ENCODE data around the gene CCDC88C.

The CCDC88C gene

DNA sequence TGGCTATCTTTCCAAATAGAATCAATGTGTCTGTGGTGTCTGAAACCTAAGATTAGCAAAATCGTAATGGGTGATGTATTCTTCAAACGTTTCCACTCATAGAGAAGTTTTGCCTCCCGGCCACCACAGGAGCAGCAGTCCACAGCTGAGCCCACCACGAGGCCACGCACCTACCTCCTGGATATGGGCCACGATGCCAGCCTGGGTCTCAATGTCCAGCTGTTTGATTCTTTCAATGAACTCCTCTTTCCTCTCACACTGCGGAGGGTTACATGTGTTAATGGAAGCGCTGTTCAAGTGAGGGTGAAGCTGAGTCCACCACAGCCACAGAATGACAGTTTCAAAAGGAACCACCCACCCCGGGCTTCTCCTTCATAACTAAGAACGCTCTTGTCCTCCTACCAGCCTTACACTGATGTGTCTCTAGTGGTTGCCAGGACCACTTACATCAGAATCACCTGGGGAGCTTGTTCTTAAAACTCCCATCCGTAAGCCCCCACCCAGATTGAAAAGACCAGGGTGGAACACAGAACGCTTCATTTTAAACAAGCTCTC is 75.3 kb downstream of the CCDC88C start:
- no peak for DNase-seq

DNA sequence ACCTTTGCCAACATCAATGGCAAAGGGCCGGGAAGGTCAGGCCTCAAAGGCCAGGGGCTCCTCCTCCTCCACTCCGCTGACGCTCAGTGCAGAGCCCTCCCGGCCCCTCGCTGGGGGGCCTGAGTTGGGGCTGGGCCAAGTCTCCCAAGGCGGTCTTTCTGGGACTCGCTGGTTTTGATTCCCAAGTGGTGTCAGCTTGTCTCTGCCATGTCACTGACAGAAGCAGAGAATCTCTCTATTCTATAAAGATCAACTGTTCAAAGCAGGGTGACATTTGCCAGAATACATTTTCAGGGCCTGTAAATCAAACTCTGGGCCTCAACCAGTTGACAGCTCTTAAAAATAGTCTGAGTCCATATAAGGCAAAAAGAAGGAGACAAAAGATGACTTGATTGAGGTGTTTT is 75.9 kb downstream of the CCDC88C start:
- no peak for DNase-seq

DNA sequence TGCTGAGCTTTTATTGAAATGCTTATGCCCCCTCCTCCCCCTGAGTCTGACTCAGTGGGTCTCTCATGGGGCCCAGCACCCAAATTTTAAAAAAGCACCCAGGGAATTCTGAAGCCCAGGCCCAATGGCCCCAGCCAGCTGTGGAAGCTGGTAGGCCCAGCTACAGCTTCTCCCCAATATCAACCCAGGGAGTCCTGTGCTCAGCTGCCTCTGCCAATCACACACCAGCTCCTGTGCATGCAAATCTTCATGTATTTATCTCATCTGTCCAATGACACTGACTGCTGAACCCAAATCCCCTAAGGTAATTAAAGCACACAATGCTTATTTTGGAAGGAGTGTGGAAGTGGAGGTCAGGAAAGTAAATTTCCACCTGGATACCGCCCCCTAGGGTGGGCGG is 76.3 kb downstream of the CCDC88C start:
- DNase-seq = no peak

DNA sequence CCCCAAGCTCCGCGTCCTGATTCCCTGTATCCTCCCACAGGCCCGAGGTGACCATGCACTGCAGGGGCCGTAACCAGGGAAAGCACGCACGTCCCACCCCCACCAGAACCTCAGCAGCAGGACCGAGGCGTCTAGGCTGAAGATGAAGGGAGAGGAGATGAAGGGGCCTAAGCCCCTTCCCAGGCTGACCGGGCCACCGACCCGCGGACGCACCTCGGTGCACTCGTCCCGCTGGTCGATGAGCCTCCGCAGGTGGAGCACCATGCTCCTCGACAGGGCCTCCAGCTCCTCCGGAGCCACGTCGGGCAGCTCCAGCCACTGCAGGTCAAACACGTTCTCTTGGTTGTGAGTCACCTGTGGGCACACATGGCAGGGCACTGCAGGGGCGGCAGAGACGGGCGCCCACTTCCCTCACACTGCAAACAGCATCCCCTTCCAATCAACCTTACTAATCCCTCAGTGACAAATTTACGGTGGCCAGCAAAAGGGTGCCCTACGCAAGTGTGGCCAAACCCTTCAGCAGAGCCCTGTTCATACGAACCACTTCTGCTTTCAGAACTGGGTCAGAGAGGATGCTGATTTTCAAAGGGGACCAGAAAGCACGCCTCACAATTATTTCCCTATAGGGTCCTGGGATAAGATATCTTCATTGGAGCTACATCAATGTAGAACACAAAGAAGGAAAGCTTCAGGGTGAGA is 77.8 kb downstream of the CCDC88C start:
- no peak for DNase-seq

DNA sequence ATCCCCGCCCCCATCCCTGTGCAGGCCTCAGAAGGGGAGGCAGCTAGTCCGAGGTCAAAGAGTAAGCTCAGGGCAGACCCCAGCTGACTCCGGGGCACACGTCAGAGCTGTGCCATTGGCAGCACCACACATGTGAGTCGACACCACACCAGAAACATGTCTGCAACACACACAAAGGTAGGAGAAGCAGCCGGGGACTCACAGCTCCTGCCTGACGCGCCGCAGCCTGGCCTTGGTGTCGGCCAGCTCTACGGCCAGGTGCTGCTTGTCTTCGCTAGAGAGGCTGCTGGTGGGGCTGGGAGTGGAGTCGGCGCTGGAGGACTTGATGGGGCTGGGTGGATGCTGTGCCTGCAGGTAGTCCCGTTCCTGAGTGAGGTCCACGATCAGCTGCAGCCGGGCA is 78.5 kb downstream of the CCDC88C start:
- DNase-seq = no peak

DNA sequence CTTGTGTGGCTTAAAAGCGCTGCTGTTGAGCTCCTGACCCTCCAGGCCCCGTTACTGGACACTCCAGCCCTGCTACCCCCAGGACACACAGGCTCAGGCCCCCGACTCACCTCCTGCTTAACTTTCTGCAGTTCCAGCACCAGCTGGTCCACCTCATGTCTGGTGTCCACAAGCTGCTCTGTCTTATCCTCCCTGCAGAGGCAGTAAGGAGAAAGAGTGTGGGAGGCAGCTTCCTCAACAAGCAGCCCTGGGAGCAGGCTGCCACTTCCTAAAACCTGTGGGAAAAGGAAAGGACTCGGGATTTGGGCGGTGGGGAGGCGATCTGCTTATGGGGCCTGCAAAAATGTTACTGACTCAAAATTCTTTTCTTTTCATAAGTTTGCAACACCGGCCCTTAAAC is 79.2 kb downstream of the CCDC88C start:
- DNase-seq = peak; percentile 12

DNA sequence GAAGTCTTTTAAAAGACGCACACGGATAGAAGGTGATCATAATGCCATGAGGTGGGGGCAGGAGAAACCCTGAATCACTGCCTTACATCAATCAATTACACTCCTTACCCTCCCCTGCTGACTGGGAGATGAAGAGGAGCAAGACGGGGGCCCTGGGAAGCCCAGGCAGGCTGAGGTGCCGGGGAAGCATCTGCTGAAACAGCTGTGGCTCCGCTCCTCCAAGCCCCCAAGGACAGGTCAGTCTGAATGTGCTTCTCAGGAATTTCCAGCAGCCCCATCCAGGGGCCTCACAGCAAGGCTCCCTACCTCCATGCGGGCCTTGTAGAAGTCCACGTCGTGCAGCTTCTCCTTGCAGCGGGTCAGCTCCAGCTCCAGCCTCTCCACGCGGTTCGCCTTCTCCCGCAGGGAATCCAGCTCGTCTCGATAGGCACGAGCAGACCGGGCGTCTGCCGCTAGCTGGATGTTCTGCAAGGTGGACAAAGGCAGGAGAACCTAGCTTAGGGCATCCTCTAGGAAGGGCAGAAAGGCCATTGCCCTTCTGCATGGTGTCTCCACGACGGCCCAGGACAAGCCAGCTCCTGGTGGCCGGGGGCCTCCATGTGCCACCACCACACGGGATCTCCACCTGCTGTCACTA is 79.8 kb downstream of the CCDC88C start:
- no peak for DNase-seq

DNA sequence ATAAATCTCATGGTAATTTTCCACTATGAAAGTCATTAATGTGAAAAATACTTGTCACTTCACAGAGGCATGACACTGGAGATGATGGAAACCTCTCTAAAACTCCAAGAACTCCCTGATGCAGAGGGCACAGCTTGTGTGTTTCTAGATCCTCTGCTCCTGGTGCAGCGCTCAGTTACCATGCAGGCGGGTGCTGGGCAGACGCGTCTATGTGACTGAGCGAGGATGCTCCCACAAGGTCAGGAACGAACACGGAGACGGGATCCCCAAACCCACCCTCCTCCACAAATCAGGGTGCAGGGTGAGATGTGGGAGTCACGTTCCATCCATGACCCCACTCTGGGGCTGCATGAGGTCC is 81.5 kb downstream of the CCDC88C start:
- DNase-seq = no peak

DNA sequence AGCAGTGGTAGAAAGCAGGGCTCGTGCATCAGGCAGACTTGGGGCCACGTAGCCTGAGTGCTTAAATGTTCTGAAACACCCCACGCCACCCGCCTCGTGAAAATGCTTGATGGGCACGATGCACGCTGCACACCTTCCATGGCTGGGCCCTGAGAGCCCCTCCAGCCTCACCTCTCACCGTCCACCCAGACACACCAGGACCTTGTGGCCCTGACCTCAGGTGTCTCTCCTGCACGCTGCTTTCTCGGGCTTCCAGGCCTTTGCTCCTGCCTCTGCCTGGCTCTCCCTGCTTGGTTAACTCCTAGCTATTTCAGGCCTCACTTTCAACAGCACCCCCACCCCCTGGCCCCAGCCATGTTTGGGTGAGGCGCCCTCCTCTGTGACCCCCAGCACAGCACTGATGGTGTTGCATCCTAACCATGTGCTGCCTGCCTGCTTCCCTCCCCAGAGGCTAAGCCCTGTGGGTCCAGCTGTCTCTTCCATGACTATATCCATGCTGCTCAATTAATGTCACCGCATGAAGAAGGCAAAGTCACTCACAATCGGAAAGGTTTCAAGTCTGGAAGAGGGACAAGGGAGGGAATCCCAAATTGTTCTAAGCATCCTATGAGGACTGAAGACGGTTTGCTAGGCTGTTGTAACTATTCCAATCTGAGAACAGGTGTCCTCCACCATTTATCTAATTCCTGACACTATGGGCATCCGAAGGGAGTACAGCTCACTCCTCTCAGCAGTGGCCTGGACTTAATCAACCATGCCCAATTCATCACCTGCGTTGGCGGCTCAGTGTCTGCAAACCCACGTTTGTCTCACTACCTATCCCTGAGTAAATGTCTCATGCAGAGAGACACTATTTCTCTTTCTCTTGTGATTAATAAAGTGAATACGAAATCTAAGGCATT is 82.2 kb downstream of the CCDC88C start:
- DNase-seq = no peak

DNA sequence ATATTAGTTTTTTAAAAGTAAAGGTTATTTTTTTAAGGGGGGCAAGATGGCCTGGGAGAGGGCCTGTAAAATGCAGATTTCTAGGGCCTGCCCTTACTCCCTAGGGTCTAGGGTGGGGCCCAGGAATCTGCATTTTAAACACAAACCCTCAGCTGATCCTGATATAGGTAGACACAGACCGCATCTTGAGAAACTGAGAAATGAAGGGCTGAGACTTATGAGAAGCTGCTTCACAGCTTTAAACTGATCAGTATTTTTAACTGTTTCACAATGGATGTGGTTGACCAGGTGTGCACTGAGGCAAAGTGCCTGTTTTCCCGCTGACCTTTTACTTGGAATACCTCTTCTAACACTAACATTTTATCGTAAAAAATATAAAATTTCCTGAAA is 84.0 kb downstream of the CCDC88C start:
- no peak for DNase-seq

DNA sequence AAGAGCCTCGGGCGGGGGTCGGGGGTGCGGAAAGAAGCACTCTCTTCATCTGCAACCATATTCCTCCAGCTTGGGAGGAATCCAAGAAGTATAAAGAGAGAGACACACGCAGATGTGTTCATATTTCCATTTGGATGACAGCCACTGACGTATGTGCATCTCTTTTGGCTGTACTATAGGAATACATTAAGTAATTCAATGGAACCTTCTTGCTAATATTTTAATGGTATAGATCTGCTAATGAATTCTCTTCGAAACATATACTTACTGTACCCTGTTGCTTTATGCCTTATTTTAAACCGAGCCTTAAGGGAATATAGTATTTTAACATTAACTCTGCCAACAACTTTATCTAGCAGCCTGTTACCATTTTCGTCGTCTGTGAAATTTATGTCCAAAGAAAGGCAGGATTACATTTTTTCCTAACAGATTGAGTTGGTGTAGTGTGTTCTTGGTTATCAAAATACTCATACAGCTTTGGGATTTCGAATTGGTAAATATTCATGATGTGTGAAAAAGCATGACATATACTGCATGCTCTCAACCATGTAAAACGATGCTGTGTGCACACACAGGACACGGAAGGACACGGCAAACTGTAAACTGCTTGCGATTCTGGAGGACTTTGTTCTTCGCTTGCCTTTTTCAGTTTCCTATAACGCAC is 84.5 kb downstream of the CCDC88C start:
- DNase-seq = no peak

DNA sequence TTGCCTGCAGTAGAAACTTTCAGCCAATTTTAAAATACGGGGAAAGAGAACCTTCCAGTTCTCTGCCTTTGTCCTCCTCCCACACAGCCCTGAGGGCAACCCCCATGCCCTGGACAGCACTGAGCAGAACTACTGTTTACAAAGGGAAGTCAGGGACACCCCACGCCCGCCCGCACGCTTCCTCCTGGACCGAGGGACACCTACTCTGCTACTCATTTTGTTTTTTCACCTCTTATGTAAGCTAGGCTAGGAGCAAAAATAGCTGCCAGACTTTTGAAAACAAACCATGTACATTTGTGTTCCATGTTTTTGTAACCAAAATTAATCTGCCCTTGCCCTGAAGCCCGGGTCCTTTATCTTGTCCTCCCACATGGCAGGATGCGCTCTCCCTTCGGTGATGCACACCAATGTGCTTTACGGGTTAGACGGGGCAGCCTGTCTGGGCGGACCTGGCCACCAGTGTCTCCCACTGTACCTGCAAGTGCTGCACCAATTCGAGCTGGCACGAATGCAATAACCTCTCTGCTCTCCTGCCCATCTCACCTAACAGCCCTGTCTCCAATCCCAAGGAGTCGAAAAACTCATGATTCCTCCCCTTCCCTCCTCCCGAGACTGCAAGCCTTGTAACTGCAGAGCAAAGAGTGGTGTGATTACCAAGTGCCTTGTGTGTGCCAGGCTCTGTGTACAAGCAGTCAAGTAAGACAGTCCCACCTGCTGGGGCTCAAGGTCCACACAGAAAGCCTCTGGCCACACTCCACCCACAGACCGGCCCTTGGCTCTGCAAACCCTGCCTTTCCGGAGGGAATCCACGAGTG is 85.2 kb downstream of the CCDC88C start:
- DNase-seq = no peak

DNA sequence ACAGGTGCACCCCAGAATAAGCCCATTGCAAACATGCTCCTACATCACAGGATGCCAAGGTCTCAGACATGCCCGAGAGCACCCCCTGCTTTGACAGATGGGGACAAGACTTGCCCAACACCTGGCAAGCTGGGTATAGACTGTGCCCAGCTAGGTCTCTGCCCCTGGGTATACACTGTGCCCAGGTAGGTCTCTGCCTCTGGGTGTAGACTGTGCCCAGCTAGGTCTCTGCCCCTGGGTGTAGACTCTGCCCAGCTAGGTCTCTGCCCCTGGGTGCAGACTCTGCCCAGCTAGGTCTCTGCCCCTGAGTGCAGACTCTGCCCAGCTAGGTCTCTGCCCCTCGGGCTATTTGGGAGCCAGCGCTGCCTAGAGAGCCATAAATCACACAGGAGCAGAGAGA is 85.9 kb downstream of the CCDC88C start:
- no peak for DNase-seq

DNA sequence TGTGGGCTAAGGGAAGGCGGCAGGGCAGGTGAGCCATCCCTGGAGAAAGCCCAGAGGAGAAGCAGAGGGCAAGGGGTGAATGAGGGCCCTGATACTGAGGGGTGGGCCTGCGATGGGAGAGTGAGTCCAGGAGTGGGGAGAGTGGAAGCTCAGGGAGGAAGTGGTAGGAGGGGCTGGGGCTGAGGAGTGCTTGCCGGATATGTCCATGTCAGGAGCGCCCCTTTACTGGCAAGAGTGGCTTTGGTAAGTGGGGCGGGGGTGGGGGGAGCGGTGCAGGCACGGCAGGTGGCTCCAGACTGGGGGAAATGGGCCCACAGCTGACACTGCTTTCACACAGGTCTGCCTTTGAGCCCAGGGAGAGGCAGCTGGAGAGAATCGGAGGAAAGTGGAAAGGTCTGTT is 86.8 kb downstream of the CCDC88C start:
- DNase-seq = no peak

DNA sequence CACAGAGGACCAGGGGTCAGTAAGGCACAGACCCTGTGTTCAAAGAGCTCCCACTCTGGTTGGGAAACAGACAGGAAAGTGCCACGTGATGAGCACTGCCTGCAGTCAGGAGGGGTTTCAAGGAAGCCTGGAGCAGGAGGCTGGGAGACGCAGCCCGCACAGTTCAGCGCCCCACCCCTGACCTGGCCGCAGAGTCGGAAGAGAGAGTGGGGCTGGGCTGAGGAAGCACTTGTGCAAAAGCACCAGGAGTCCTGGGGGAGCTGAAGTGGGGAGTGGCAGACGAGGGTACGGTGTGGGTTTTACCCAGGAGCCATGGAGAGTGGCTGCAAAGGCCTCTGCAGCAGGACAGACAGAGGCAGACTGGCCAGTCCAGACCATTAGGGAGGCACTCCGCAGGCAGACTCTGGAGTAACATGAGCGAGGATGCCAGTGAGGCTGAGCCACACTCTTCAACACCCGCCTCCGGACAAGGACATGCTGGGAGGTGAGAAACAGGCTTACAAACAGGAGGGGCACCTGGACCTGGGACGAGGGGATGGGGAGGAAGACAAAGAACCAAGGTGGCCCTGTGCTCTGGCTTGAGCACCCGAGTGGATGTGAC is 87.4 kb downstream of the CCDC88C start:
- DNase-seq = no peak

DNA sequence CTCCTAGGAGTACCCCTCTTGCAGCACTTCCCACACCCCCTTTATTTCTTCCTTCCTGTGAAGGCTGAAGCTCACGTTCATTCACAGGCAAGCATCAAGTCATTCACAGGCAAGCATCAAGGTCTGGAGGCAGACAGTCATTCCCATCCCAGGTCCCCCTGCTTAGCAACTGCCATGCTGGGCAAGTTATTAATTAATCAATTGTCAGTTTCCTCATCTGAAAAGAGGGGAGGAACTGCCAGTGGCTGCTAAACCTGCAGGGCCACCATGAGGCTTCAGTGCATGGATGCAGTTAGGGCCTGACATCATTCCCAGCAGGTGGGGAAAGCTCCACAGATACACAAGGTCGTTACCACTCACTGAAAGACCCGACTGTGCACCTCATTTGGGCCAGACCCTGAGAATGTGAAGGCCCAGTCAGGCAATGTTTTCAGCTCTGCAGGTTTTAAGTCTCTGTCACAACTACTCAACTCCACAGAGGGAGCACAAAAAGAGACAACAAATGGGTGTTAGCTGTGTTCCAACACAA is 88.1 kb downstream of the CCDC88C start:
- DNase-seq = no peak

DNA sequence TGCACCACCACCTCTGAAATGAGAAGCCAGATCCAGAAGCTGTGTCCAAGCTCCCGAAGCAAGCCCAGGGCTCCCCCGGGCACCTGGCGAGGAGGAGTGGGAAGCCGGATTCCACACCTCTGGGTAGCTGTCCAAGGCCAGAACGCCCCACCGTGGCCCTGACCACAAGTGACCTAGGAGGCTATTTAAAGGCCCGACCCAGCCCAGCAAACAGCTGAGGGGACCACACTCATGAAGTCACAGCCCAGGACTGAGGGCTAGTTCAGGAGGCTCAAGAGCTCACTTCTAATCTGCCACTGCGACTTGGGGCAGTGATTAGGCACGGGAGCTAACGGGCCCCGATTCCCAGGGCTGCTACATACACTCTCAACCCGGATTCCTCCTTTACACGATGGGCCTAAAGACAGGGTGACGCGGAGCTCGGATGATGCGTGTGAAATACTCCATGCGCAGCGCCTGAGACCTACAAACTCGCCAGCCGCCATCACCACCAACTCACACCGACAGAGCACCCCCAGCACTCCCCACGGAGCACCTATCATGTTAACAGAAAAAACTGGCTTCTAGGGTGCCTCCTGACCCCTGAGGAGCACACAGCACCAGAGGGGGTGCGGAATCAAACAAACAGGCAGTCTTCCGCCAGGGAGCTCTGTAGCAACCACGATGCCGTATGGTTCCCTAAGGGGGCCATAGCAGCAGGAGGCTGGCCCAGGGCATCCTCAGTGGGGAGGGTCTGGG is 89.1 kb downstream of the CCDC88C start:
- no peak for DNase-seq

DNA sequence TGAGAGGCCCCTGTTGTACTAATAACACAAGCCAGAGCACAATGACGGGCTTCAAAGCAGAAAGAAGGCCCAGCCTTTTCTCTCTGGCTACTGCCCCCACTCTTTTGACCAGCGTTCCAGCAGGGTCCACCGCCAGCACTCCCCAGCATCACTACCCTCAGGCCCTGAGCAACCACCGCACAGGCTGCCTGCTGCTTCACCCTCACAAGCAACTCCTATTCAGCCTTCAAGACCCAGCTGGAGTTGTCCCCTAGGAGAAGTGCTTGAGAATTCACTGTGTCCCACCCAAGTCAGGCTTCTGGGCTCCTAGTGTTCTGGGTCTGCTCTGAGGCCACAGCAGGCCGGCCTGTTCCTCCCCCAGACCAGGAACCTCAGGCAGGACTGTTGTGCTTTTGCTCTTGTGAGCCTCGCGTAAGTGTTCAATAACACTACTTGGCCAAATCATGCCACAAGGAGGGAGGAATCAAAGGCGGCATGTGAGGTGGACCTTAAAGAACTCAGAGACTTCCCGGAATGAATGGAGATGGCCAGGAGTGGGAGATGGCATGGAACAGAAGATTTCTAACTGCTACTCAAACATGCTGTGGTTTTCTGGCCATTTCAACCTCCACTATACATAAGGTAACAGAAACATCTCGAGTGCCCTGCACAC is 89.8 kb downstream of the CCDC88C start:
- no peak for DNase-seq

DNA sequence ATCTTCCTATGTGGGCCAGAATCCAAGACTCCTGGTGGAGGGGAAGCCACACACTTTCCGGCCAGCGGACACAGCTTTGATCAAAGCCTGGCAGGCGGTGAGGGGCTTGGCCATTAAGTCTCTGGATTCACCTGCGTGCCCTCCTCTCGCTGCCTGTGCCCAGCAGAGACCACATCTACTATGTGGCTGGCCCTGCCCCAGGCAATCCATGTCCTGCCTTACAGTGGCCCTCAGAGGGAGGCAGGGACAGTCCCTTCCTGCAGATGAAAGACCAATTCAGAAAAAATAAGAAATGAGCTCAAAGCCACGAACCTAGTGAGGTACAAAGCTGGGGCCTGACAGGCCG is 90.4 kb downstream of the CCDC88C start:
- DNase-seq = no peak

DNA sequence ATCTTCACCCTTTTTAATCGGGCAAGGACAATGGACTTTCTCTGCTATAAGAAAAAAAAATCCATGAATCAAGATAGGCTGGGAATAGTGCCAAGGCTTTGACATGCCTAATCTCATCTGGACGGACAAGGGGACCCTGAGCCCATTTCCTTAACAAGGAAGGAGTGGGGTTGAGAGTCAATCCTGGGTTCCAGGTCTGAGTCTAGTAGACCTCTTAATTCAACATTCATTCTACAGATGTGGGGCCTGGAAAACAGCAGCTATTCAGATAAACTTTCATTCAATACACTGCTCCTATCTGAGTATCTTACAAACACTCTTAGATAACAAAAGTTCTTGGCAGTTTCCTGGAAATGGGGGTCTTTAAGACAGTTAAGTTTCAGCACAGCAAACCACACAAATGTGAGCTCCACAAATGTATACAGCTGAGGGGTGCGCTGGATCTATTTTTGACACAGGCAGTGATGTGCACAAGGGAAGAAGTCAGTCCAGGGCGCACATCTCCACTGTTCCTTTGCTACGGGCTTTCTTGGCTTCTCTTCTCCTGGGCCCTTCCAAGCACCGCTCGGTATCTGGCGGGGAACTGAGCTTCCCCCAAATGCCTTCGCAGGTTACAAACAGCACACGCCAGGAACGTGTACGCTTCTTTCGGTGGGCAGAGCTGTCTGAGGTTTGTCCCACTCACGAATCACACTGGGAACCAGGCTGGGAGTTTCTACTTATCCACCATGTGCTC is 90.9 kb downstream of the CCDC88C start:
- no peak for DNase-seq
